T-cell (primary cell): ENCODE data around the gene ENTPD6. TPM values are rescaled to one million over a fixed set of nuclear protein-coding genes. Genes with fewer than 3 reads are reported as not detected.

ENCODE experiments used
- ATAC-seq, 4 experiments: fragments of 200-7000 bp in 3 of 4; fragments of 150-1000 bp in 1 of 4; cut with Tn5 transposase; replicated peaks in 1 of 4; 1 replicate in 3 of 4; 2 replicates in 1 of 4; pipeline ENCODE4 v1.10.0; 2021; ENCODE audit warnings: moderate library complexity in 3 of 4, mild to moderate bottlenecking in 2 of 4, moderate number of reproducible peaks in 1 of 4
- CTCF ChIA-PET, 2 donors: fragments of 300-600 bp; sonication (Branson Sonifier 250); formaldehyde crosslinking; loops; one replicate each; lab custom pipeline; 2022; ENCODE audit warnings: antibody characterized with exemption in 2 of 2; lab: Charles Lee
- POLR2A ChIA-PET, 2 donors: fragments of 300-600 bp; sonication (Branson Sonifier 250); formaldehyde crosslinking; loops; one replicate each; lab custom pipeline; 2022; ENCODE audit warnings: antibody characterized with exemption in 2 of 2; lab: Charles Lee
- DNase-seq, 35 experiments: peaks; one replicate each; pipeline versions ENCODE4 v3.0.0 to v3.0.0-alpha.2; 2013 to 2023
- H3K27ac ChIP-seq: one replicate; pipeline ENCODE4 v1.5.1; 2013; ENCODE audit warnings: low read length
- H3K27me3 ChIP-seq, 2 experiments: replicated peaks in 1 of 2; 1 replicate in 1 of 2; 2 replicates in 1 of 2; pipeline versions ENCODE4 v1.6.1 to v1.7.0; 2013; ENCODE audit warnings: low read length in 1 of 2, mixed read lengths in 1 of 2; ENCODE audit not compliant: control insufficient read depth in 2 of 2, insufficient read depth in 2 of 2; ENCODE audit errors: extremely low read depth in 1 of 2
- H3K36me3 ChIP-seq, 2 donors: 1 replicate in 1 of 2; 2 replicates in 1 of 2; pipeline versions ENCODE4 v1.6.1 to v1.7.0; 2013; ENCODE audit warnings: low read length in 1 of 2; ENCODE audit not compliant: control insufficient read depth in 2 of 2, insufficient read depth in 1 of 2; ENCODE audit errors: extremely low read depth in 1 of 2
- H3K4me1 ChIP-seq, 2 experiments: 1 replicate in 1 of 2; 2 replicates in 1 of 2; pipeline versions ENCODE4 v1.6.1 to v1.7.0; 2013; ENCODE audit warnings: low read length in 2 of 2, mixed read lengths in 1 of 2; ENCODE audit not compliant: insufficient read depth in 2 of 2, control insufficient read depth in 1 of 2; ENCODE audit errors: extremely low read depth in 1 of 2
- H3K4me3 ChIP-seq, 2 donors: 1 replicate in 1 of 2; 2 replicates in 1 of 2; pipeline versions ENCODE4 v1.5.1 to v1.7.0; 2013; ENCODE audit warnings: mild to moderate bottlenecking in 2 of 2, low read length in 1 of 2, moderate library complexity in 1 of 2; ENCODE audit not compliant: control insufficient read depth in 1 of 2; ENCODE audit errors: extremely low read depth in 1 of 2
- H3K9me3 ChIP-seq: 2 replicates; pipeline ENCODE4 v1.7.0; 2013
- H3K27ac Mint-ChIP-seq, 2 donors: one replicate each; pipeline ENCODE4 v1.8.0; 2020 to 2021; ENCODE audit warnings: mild to moderate bottlenecking in 2 of 2, mixed read lengths in 2 of 2
- H3K27me3 Mint-ChIP-seq, 2 donors: one replicate each; pipeline ENCODE4 v1.8.0; 2021 to 2022; ENCODE audit warnings: mixed read lengths in 2 of 2
- H3K36me3 Mint-ChIP-seq: one replicate; pipeline ENCODE4 v1.8.0; 2021; ENCODE audit warnings: mixed read lengths
- H3K4me1 Mint-ChIP-seq, 3 donors: one replicate each; pipeline ENCODE4 v1.8.0; 2020 to 2022; ENCODE audit warnings: mixed read lengths in 3 of 3, mild to moderate bottlenecking in 1 of 3
- H3K4me3 Mint-ChIP-seq, 3 donors: one replicate each; pipeline ENCODE4 v1.8.0; 2020 to 2022; ENCODE audit warnings: mild to moderate bottlenecking in 3 of 3, mixed read lengths in 3 of 3, moderate library complexity in 3 of 3
- H3K9me3 Mint-ChIP-seq, 3 donors: one replicate each; pipeline ENCODE4 v1.8.0; 2020 to 2022; ENCODE audit warnings: mixed read lengths in 3 of 3
- WGBS: methylation state at CpG from one replicate; pipeline ENCODE4 v1.1.5; 2013; ENCODE audit warnings: missing lambda C conversion rate; ENCODE audit not compliant: insufficient coverage; 5-methylcytosine and 5-hydroxymethylcytosine counted together
- total RNA-seq, 35 experiments: library from RNA in 6 of 35; stranded (reverse) in 6 of 35; fragments of 120-200 nt in 1 of 35; gene quantifications; one replicate each; pipeline versions ENCODE4 v1.2.1 to v1.2.4 and lab custom pipeline; 2013 to 2026

Gene ENTPD6
- total RNA-seq, 5 donors from 2014 or later (not counting 1 experiment from before 2014, with no cell fraction given) = 80.5 to 102 (median 90.9) TPM

DNA sequence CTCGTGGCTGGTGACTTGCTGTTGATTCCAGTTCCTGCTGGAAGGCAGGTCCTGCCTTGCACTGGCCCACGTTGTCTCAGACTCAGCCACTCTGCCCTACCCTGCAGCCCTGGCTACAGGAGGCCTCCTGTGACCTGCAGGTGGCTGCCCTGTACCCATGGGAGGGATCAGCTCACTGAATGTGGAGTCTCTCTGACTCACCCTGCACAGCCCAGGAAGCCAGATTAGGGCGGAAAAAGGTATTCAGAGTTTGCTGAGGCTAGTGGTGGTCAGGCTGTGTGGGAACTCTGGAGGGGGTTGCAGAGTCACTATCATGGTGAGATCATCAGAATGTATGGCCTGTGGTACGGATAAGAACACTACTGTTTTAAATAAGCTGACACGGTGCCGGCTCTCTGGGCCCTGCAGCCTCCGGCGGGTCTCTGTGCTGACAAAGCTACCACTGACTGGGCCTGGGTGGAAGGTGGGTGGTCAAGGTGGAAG lies 27.7 kb downstream of the ENTPD6 start:
- Mint-ChIP-seq H3K27me3 (no peaks in the 10 kb centered on the region), H3K9me3 (no peaks in the 10 kb centered on the region), H3K27ac (no peak overlapping the region), H3K4me1 (no peaks in the 10 kb centered on the region), H3K36me3 (peaks cover 21% of the 10 kb centered on the region), H3K4me3 (no peak overlapping the region)
- ATAC-seq (peak in 1 of 4 experiments; percentile 66), DNase-seq (no peak)
- H3K27ac ChIP-seq = no peak overlapping the region
- no peaks in the 10 kb centered on the region for H3K27me3 ChIP-seq
- POLR2A ChIA-PET = no interaction called here
- no peak overlapping the region for H3K4me3 ChIP-seq
- CTCF ChIA-PET = interaction anchor here in 1 of 2 donors (0.7 kb wide), 1 partner anchor 608 kb away, joined by 4 read pairs; no protein-coding TSS in a partner anchor
- 60% methylated on average over 4 of the region's 8 CpGs for WGBS
- H3K9me3 ChIP-seq = no peaks in the 10 kb centered on the region
- H3K4me1 ChIP-seq = no peaks in the 10 kb centered on the region
- peaks cover 14 to 16% of the 10 kb centered on the region in 2 donors for H3K36me3 ChIP-seq

DNA sequence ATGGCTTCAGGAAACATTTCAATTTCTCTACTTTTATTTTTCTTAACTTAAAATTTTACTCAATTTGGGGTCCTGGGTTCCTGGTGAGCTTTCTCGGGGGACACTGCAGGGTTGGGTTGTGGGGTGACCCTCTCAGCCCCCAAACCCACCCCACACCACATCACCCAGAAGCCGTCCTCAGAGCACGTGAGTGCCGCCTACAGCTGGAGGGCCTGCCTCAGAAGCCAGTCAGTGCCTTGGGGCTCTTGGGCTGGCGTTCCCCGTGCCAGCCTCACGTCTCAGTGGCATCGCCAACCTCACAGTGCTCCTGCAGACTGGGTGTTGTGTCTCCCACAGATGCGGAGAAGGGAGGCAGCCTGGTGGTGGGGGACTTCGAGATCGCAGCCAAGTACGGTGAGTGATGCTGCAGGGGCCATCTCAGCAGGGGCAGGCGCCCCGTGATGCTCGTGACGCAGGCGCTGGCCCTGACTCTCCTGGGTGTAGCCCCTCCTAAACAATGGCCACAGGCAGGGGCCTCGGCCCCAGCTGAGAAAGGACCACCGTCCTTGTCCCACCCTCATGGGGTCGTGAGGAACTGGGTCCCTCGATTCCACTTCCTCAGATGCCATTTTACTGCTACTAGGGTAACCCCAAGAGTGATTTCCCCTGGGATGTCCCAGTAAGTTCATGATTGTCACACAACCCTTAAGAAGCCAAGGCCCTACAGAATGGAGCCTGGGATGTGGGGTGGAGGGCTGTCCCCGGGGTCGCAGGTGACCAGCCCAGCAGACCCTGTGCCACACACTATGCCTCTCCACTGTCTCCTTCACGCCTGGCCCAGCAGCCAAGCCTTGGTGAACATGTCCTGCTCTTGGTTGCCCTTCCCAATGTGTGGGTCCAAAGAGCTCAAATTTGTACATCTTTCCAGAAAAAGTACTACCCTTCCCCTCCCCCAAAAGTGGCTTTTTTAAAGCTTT lies 28.5 kb downstream of the ENTPD6 start:
- ATAC-seq (no peak), DNase-seq (no peak)
- no peak overlapping the region for H3K4me3 Mint-ChIP-seq
- no peak overlapping the region for H3K27ac ChIP-seq
- H3K27me3 ChIP-seq = no peaks in the 10 kb centered on the region
- H3K9me3 ChIP-seq = no peaks in the 10 kb centered on the region
- H3K27me3 Mint-ChIP-seq = no peaks in the 10 kb centered on the region
- no peak overlapping the region for H3K27ac Mint-ChIP-seq
- peaks cover 14 to 16% of the 10 kb centered on the region in 2 donors for H3K36me3 ChIP-seq
- no peaks in the 10 kb centered on the region for H3K4me1 Mint-ChIP-seq
- ChIA-PET CTCF (interaction anchor here in 1 of 2 donors (0.7 kb wide), 1 partner anchor 609 kb away, joined by 4 read pairs; no protein-coding TSS in a partner anchor), POLR2A (no interaction called here)
- no peaks in the 10 kb centered on the region for H3K4me1 ChIP-seq
- no peaks in the 10 kb centered on the region for H3K9me3 Mint-ChIP-seq
- peaks cover 19% of the 10 kb centered on the region for H3K36me3 Mint-ChIP-seq
- WGBS = 97% methylated on average over 19 of the region's 24 CpGs
- H3K4me3 ChIP-seq = no peak overlapping the region

DNA sequence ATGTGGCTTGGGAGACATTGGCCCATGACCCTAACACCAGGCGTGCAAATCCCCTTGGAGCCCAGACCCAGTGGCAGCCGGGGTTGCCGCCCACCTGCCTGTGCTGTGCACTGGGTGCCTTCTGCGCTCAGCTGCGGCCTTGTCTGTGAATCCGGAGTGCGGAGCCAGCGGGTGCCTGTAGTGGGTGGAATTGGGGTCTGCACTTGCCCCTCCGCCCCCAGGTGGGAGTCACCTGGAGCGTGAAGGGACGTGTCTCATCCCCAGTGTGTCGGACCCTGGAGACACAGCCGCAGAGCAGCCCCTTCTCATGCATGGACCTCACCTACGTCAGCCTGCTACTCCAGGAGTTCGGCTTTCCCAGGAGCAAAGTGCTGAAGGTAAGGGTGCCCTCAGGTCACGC lies 29.4 kb downstream of the ENTPD6 start:
- POLR2A ChIA-PET = no interaction called here
- Mint-ChIP-seq H3K27me3 (no peaks in the 10 kb centered on the region), H3K36me3 (peaks cover 15% of the 10 kb centered on the region), H3K4me1 (no peaks in the 10 kb centered on the region), H3K4me3 (no peak overlapping the region), H3K27ac (no peak overlapping the region), H3K9me3 (no peaks in the 10 kb centered on the region)
- Histone ChIP-seq H3K36me3 (peaks cover 14 to 16% of the 10 kb centered on the region in 2 donors), H3K4me1 (no peaks in the 10 kb centered on the region), H3K9me3 (no peaks in the 10 kb centered on the region), H3K27me3 (no peaks in the 10 kb centered on the region), H3K27ac (no peak overlapping the region), H3K4me3 (no peak overlapping the region)
- CTCF ChIA-PET = no interaction called here
- ATAC-seq = no peak
- 97% methylated on average over 9 of the region's 16 CpGs for WGBS
- no peak for DNase-seq

DNA sequence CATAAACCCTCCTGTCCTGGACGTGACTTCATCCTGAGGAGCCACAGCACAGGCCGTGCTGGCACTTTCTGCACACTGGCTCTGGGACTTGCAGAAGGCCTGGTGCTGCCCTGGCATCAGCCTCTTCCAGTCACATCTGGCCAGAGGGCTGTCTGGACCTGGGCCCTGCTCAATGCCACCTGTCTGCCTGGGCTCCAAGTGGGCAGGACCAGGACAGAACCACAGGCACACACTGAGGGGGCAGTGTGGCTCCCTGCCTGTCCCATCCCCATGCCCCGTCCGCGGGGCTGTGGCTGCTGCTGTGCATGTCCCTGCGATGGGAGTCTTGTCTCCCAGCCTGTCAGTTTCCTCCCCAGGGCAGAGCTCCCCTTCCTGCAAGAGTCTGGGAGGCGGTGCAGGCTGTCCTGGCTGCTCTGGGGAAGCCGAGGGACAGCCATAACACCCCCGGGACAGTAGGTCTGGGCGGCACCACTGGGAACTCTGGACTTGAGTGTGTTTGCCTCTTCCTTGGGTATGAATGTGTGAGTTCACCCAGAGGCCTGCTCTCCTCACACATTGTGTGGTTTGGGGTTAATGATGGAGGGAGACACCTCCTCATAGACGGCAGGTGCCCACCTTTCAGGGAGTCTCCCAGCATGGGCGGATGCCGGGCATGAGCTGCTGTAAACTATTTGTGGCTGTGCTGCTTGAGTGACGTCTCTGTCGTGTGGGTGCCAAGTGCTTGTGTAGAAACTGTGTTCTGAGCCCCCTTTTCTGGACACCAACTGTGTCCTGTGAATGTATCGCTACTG lies 30.3 kb downstream of the ENTPD6 start:
- DNase-seq = no peak
- peaks cover 14% of the 10 kb centered on the region for H3K36me3 Mint-ChIP-seq
- ATAC-seq = no peak
- H3K9me3 Mint-ChIP-seq = no peaks in the 10 kb centered on the region
- Histone ChIP-seq H3K9me3 (no peaks in the 10 kb centered on the region), H3K4me3 (no peak overlapping the region), H3K27me3 (no peaks in the 10 kb centered on the region), H3K4me1 (no peaks in the 10 kb centered on the region), H3K27ac (no peak overlapping the region), H3K36me3 (peaks cover 12 to 16% of the 10 kb centered on the region in 2 donors)
- CTCF ChIA-PET = interaction anchor here in 1 of 2 donors (0.5 kb wide), 1 partner anchor 167 kb away, joined by 6 read pairs; no protein-coding TSS in a partner anchor
- H3K4me1 Mint-ChIP-seq = no peaks in the 10 kb centered on the region
- H3K4me3 Mint-ChIP-seq = no peak overlapping the region
- 91% methylated on average over 15 of the region's 16 CpGs for WGBS
- H3K27ac Mint-ChIP-seq = no peak overlapping the region
- POLR2A ChIA-PET = no interaction called here
- H3K27me3 Mint-ChIP-seq = no peaks in the 10 kb centered on the region

DNA sequence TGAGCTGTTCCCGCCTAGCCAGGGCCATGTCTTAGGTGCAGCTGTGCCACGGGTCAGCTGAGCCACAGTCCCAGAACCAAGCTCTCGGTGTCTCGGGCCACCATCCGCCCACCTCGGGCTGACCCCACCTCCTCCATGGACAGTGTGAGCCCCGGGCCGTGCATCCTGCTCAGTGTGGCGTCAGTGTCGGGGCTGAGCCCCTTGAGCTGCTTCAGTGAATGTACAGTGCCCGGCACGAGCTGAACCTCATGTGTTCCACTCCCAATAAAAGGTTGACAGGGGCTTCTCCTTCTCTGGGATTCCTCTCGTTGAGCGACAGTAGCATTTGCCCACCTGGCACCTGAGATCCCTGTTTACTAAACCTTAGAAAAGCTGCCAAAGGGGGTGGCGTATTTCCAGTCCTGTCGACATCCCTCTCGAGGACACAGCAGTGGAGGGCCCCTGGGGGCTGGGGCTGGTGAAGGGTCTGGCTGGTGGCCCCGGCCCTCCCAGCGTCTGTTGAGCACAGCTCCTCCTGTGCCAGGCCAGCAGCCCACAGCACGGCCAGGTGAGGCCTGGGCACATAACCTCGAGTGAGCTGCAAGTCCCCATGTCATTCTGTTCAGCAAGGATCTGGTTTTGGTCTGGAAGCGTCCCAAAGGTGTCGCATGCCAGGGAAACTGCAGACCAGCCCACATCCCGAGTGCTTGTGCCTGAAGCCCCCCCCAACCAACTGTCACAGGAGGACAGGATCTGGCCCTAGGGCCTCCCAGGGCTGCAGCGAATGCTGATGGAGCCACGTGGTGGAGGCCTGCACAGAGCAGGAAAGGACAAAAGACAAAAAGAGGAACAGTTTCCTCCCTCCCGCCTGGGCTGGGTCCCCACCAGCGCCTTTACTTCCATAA lies 31.2 kb downstream of the ENTPD6 start:
- Histone ChIP-seq H3K9me3 (no peaks in the 10 kb centered on the region), H3K4me1 (no peaks in the 10 kb centered on the region), H3K36me3 (peaks cover 8 to 13% of the 10 kb centered on the region in 2 donors), H3K4me3 (no peak overlapping the region), H3K27me3 (no peaks in the 10 kb centered on the region), H3K27ac (no peak overlapping the region)
- DNase-seq (no peak), ATAC-seq (no peak)
- ChIA-PET CTCF (interaction anchor here in 1 of 2 donors (0.5 kb wide), 1 partner anchor 166 kb away, joined by 6 read pairs; no protein-coding TSS in a partner anchor), POLR2A (no interaction called here)
- Mint-ChIP-seq H3K4me1 (no peaks in the 10 kb centered on the region), H3K27ac (no peak overlapping the region), H3K9me3 (no peaks in the 10 kb centered on the region), H3K36me3 (peaks cover 9% of the 10 kb centered on the region), H3K4me3 (no peak overlapping the region), H3K27me3 (no peaks in the 10 kb centered on the region)
- WGBS = 92% methylated on average over 20 of the region's 28 CpGs
